CD4-positive, alpha-beta T cell treated with Interleukin-2 at 100 ng/mL for 4 hours (primary cell): Measurements from ENCODE around the gene REM1.

Experiments
- DNase-seq: peaks from one replicate; pipeline ENCODE4 v3.0.0-alpha.2; 2020; ENCODE audit warnings: low spot score

The REM1 gene

GRCh38 chr20:31523361-31524283 is 48.5 kb downstream of the REM1 start:
- no peak for DNase-seq

DNA sequence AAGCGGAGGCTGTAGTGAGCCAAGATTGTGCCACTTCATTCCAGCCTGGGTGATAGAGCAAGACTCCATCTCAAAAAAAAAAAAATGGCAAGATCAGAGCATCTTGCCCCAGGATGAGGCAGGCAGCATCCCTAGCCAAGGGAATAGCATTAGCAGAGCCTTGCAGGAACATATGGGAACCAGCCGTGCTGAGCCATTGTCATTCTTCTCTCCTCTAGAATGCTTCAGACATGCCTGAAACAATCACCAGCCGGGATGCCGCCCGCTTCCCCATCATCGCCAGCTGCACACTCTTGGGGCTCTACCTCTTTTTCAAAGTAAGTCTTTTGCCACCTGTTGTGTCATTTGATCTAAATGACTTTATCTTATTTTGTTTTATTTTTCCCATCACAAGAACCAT is 52.2 kb downstream of the REM1 start:
- no peak for DNase-seq
